Activated effector memory CD4-positive, alpha-beta T cell treated with anti-CD3 and anti-CD28 coated beads, Interleukin-2, amount 50 U/mL, for 16 hours (primary cell): ENCODE data around the gene TMEM179B.
A peak's percentile ranks its signal among the peaks of the same experiment; 100 is the strongest.
"Not testable (repeated sequence)": the region's sequence is repeated elsewhere in the genome, so short reads cannot be mapped to it uniquely, and the experiment has no call there.

ENCODE experiments used
- DNase-seq: peaks from one replicate; pipeline ENCODE4 v3.0.0-alpha.2; 2020

The TMEM179B gene

GRCh38 chr11:62787005-62787759 is at the start of gene TMEM179B:
Gene TMEM179B, plus strand, starts transcription at chr11:62787402. Its CDS starts 30 bp downstream, at chr11:62787432.
- peak; percentile 98 for DNase-seq

DNA sequence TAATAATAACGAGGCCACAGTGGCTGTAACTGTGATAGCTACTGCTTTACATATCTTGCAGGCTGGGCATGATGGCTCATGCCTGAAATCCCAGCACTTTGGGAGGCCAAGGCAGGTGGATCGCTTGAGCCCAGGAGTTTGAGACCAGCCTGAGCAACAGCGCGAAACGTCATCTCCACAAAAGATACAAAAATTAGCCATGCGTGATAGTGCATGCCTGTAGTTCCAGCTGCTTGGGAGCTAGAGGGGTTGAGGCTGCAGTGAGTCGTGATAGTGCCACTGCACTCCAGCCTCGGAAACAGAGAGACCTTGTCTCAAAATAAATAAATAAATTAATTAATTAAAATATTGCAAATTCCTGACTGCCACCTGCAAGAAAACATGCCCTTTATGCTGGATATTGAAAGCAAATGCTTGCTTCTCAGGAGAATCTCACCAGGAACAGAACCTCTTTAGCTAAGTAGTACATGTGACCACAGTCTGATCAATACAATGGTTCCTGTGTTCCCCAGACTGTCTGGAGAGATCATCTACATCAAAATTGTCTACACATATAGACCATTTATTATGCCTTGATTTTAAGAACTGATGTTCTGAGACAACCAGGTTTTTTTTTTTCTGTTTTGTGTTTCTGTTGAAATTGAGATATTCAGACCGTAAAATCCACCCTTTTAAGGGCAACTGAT is 39.6 kb upstream of the TMEM179B start:
- DNase-seq = no peak

DNA sequence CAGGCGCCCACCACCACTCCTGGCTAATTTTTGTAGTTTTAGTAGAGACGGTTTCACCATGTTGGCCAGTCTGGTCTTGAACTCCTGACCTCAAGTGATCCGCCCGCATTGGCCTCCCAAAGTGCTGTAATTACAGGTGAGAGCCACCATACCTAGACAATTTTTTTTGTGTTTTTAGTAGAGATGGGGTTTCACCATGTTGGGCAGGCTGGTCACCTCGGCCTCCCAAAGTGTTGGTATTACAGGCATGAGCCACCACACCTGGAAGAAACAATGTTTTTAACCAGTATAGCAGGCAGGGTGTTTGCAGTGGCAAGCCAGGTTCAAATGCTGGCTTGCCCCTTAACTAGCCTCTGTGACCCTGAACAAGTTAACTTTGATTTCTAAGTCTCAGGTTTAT is 37.3 kb upstream of the TMEM179B start:
- DNase-seq = not testable (repeated sequence)

GRCh38 chr11:62752177-62752785 is 34.9 kb upstream of the TMEM179B start:
- no peak for DNase-seq

GRCh38 chr11:62752994-62753735 is 34.0 kb upstream of the TMEM179B start:
- no peak for DNase-seq

- DNase-seq = peak; percentile 98
These were observed 33.2 kb upstream of the TMEM179B start, which contains the start of gene ZBTB3 for GRCh38 chr11:62753736-62754603. Gene ZBTB3, minus strand, starts transcription at chr11:62754160. Its CDS starts 496 bp downstream, at chr11:62753664.

DNA sequence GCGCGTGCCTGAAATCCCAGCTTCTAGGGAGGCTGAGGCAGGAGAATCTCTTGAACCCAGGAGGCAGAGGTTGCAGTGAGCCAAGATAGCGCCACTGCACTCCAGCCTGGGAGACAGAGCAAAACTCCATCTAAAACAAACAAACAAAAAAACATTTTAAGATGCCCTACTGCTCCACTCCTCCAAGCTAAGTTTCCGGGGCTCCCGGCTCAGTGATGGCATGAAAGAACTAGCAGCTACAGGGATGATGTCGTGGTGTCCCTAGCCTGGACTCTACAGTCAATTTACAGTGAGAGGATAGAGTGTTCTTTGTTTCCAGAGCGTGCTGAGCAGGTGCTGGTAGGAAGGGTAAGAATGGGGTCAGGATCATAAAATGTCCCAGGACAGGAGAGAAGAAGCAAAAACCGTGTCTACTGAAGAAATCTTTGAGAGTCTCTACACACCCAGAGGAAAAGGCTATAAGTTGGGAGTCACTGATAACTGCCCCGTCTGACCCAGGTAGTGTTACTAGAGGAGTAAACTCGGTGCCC is 32.1 kb upstream of the TMEM179B start:
- no peak for DNase-seq

- DNase-seq = no peak
These were observed 29.1 kb upstream of the TMEM179B start for GRCh38 chr11:62757846-62758788.

GRCh38 chr11:62760867-62761227 is 26.4 kb upstream of the TMEM179B start:
- not testable (repeated sequence) for DNase-seq

GRCh38 chr11:62770778-62771143 is 16.4 kb upstream of the TMEM179B start:
- peak; percentile 67 for DNase-seq

DNA sequence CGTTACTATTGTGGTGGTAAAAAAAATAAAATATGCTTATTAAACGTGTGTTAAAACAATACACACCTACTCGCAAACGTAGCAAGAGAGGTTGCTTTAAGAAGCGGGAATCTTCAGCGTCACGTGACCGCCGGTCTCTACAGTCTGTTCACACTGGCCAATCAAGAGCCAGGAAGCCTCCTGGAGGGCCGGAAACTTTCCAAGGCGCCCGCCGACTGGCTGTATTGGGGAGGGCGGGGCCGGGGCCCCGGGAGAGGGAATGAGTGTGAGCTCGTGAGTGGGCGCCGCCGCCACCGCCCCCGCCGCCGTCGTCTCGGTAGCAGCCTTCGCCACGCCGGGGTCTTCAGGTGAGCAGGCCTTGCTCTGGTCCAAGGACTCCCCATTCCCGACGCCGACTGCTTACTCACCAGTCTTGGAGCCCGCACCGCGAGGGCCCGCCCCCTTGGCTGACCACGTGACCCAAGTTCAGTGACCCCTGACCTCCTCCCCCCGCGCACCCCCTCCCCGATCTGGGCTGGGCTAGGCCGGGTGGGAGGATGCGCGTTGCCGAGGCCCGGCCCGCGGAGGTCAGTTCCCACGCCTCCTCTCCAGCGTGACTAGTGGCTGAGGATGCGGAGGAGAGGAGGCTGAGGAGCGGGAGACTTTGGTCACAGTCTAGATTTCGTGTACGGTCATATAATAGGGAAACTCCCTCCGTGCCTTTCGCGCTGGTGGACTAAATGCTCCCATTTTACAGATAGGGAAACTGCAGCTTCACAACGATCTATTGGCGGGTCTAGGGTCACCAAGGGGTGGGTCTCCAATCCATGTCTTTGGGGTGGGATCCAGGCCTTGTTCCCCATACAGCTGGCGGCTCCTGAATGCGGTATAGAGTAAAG is 15.8 kb upstream of the TMEM179B start, which contains the start of gene TAF6L:
Gene TAF6L, plus strand, starts transcription at position 253 of the 878 bp plus-strand sequence. CDS start 4,388 bp downstream, outside the sequence.
- peak; percentile 97 for DNase-seq

GRCh38 chr11:62774407-62774806 is 12.8 kb upstream of the TMEM179B start:
- DNase-seq = no peak

GRCh38 chr11:62775646-62776045 is 11.6 kb upstream of the TMEM179B start:
- no peak for DNase-seq

DNA sequence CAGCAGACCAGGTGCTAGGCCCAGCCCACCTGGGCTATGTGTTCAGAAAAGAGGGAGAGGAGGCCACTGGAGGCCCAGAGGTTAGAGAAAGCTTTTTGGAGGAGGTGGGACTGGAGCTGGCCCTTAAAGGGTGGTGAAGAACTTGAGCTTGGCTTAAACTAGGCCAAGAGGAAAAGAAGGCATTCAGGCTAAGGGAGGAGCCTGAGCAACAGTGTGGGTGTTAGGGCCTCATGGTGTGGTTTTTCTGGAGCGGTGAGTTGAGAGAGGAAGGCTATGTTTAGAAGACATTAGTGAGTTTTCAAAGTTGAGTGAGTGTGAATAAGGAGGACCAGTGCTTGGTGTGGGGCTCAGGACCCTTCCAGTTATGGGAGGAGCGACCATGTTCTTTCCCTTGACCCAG is 9.8 kb upstream of the TMEM179B start:
- DNase-seq = no peak

GRCh38 chr11:62778441-62778840 is 8.8 kb upstream of the TMEM179B start:
- no peak for DNase-seq

- DNase-seq = no peak
These were observed 4.4 kb upstream of the TMEM179B start for GRCh38 chr11:62782753-62783152.

DNA sequence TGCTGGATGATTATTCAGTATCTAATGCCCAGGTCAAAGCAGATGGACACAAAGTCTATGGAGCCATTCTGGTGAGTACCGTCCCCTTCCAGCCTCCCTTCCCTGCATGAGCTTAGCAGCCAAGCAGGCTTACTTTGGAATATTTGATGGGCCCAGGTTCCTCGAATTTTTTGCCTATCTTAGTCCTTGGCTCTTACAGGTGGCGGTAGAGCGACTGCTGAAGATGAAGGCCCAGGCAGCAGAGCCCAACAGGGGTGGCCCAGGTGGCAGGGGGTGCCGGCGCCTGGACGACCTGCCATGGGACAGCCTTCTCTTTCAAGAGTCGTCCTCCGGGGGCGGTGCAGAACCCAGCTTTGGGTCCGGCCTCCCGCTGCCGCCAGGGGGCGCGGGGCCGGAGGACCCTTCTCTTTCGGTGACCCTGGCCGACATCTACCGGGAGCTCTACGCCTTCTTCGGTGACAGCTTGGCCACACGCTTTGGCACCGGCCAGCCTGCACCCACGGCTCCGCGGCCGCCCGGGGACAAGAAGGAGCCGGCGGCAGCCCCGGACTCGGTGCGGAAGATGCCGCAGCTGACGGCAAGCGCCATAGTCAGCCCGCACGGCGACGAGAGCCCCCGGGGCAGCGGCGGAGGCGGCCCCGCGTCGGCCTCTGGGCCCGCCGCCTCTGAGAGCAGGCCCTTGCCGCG is 741 bp upstream of the TMEM179B start:
- peak; percentile 95 for DNase-seq

DNA sequence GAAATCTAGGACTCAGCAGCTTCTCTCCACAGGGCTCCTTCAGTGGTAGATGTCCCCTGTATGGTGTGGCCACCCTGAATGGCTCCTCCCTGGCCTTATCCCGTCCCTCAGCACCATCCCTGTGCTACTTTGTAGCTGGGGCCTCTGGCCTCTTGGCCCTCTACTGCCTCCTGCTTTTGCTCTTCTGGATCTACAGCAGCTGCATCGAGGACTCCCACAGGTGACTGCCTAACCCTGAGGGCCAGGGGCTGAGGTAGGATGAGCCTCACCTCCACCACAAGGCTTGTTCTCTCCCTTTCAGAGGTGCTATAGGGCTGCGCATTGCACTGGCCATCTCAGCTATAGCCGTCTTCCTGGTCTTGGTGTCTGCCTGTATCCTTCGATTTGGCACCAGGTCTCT is 1.8 kb downstream of the TMEM179B start:
- no peak for DNase-seq

DNA sequence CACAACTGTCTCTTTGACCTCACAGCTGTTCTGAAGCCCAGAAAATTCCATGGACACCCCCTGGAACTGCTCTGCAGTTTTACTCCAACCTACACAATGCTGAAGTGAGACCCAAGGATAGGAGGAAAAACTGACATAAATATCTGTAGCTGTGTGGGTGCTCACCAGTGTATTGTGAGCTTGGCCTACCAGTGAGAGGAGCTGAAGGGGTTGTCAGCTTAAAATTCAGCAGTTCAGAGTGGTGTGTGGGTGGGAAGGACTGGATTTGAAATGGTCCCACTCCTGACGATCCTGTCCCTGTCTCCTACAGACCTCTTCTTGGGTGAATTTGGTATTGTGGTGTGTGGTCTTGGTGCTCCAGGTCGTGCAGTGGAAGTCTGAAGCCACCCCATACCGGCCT is 2.4 kb downstream of the TMEM179B start:
- DNase-seq = no peak
